ENCODE data around the gene SLC49A4.

DNA sequence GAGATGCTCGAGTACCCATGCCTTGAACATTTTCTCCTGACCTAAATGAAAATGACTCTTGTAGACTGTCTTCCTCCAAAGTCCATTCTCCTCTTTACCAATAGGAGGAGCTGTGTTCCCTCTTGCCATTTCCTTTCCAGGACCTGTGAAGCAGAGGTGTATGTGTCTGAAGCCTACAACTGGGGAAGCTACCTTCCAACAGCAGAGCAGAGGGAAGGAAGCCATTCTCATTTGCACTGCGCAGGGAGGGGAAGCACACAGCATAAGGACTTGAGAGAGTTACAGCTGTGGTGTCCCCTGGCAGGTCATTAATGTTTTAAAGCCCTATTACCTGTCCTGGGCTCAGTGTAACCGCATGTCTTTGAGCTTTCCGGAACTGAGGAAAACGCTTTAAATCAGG lies 39.9 kb upstream of the SLC49A4 start:
- TF ChIP-seq, protein P1, sequence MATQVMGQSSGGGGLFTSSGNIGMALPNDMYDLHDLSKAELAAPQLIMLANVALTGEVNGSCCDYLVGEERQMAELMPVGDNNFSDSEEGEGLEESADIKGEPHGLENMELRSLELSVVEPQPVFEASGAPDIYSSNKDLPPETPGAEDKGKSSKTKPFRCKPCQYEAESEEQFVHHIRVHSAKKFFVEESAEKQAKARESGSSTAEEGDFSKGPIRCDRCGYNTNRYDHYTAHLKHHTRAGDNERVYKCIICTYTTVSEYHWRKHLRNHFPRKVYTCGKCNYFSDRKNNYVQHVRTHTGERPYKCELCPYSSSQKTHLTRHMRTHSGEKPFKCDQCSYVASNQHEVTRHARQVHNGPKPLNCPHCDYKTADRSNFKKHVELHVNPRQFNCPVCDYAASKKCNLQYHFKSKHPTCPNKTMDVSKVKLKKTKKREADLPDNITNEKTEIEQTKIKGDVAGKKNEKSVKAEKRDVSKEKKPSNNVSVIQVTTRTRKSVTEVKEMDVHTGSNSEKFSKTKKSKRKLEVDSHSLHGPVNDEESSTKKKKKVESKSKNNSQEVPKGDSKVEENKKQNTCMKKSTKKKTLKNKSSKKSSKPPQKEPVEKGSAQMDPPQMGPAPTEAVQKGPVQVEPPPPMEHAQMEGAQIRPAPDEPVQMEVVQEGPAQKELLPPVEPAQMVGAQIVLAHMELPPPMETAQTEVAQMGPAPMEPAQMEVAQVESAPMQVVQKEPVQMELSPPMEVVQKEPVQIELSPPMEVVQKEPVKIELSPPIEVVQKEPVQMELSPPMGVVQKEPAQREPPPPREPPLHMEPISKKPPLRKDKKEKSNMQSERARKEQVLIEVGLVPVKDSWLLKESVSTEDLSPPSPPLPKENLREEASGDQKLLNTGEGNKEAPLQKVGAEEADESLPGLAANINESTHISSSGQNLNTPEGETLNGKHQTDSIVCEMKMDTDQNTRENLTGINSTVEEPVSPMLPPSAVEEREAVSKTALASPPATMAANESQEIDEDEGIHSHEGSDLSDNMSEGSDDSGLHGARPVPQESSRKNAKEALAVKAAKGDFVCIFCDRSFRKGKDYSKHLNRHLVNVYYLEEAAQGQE (IDR thresholded peaks at IDR 0.05; ENCODE audit: insufficient read depth in 1 of 2, low read depth in 2 of 2, low read length in 2 of 2), result no peak
- TF ChIP-seq POLR2AphosphoS5 (IDR thresholded peaks at IDR 0.05; ENCODE audit: low read depth, low read length) (no peak), FOXP2 (optimal IDR thresholded peaks at IDR 0.05; ENCODE audit: borderline replicate concordance, extremely low read depth, extremely low read length, insufficient read depth) (no peak), SIN3A (IDR thresholded peaks at IDR 0.05; ENCODE audit: borderline replicate concordance, insufficient read depth, low read length) (no peak)
